Mammary epithelial cell (primary cell): ENCODE measurements around the gene DTD1.

Experiments used
- EZH2 ChIP-seq: IDR thresholded peaks from 2 replicates; pipeline ENCODE4 v1.6.1; 2012; ENCODE audit warnings: low read length, inconsistent platforms, borderline replicate concordance
- TF ChIP-seq, protein P1 (sequence below), 2 donors: IDR thresholded peaks in 1 of 2; conservative IDR thresholded peaks in 1 of 2; 2 replicates each; pipeline ENCODE4 v1.5.1; 2011 to 2012; ENCODE audit warnings: inconsistent platforms in 2 of 2, low read length in 2 of 2, mild to moderate bottlenecking in 2 of 2, control low read depth in 1 of 2, low read depth in 1 of 2; ENCODE audit not compliant: insufficient read depth in 1 of 2; ENCODE audit errors: extremely low read depth in 1 of 2

DNA sequence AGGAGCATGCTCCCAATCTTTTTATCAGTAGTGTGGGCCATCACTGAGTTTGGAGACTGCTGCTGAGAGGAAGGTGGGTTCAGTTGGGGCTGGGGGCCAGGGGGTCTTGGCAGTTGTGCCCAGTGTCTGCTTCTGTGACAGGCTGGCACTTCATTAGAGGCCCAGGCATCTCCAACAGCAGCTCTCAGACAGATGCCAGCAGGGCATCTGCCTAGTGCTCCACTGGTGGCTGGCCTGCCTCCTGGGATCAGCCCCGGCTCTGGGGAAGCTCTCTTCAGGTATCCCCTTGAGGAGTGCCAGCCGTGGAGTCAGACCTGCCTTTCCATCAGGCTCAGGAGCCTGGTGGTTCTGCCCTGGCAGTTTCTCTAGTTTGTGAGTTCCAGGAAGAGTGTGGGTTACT lies 77.3 kb downstream of the DTD1 start:
- TF ChIP-seq, protein P1, sequence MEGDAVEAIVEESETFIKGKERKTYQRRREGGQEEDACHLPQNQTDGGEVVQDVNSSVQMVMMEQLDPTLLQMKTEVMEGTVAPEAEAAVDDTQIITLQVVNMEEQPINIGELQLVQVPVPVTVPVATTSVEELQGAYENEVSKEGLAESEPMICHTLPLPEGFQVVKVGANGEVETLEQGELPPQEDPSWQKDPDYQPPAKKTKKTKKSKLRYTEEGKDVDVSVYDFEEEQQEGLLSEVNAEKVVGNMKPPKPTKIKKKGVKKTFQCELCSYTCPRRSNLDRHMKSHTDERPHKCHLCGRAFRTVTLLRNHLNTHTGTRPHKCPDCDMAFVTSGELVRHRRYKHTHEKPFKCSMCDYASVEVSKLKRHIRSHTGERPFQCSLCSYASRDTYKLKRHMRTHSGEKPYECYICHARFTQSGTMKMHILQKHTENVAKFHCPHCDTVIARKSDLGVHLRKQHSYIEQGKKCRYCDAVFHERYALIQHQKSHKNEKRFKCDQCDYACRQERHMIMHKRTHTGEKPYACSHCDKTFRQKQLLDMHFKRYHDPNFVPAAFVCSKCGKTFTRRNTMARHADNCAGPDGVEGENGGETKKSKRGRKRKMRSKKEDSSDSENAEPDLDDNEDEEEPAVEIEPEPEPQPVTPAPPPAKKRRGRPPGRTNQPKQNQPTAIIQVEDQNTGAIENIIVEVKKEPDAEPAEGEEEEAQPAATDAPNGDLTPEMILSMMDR (conservative IDR thresholded peaks at IDR 0.05 in 1 of 2, IDR thresholded peaks at IDR 0.05 in 1 of 2; ENCODE audit: extremely low read depth in 1 of 2, insufficient read depth in 1 of 2, low read depth in 1 of 2, low read length in 2 of 2) = no peak
- TF ChIP-seq EZH2 = no peak
